Tibial artery (tissue), 4 donors: Measurements from ENCODE around the gene ZMYM3.

Experiments
- DNase-seq, 2 donors: peaks; one replicate each; pipeline ENCODE4 v3.0.0-alpha.2; 2019
- H3K27ac ChIP-seq, 2 donors: fragments of 200-600 bp; sonication (generic) in 1 of 2; 1 replicate in 1 of 2; 2 replicates in 1 of 2; pipeline ENCODE4 v1.5.1; 2018 to 2019; ENCODE audit warnings: mild to moderate bottlenecking in 1 of 2
- H3K27me3 ChIP-seq, 2 donors: fragments of 200-600 bp; sonication (generic) in 1 of 2; one replicate each; pipeline versions ENCODE4 v1.5.1 to v1.6.0; 2016 to 2019
- H3K36me3 ChIP-seq, 3 donors: fragments of 200-600 bp; sonication (generic) in 2 of 3; one replicate each; pipeline ENCODE4 v1.5.1; 2016 to 2019; ENCODE audit warnings: mild to moderate bottlenecking in 2 of 3
- H3K4me1 ChIP-seq, 4 donors: fragments of 200-600 bp; sonication (generic) in 2 of 4; 1 replicate in 3 of 4; 2 replicates in 1 of 4; pipeline ENCODE4 v1.5.1; 2016 to 2019
- H3K4me3 ChIP-seq, 2 donors: fragments of 200-600 bp; sonication (generic) in 1 of 2; 1 replicate in 1 of 2; 2 replicates in 1 of 2; pipeline ENCODE4 v1.5.1; 2018 to 2019; ENCODE audit warnings: mild to moderate bottlenecking in 2 of 2
- H3K9me3 ChIP-seq, 3 donors: fragments of 200-600 bp; sonication (generic) in 1 of 3; one replicate each; pipeline ENCODE4 v1.5.1; 2016 to 2019
- intact Hi-C: fragments of 100-400 bp; cut with DNase I; formaldehyde crosslinking; loops from one replicate; pipeline ENCODE4 v1.15.0; 2023; ENCODE audit warnings: low total_unique reads
- TF ChIP-seq, protein P1 (sequence below), 2 experiments: fragments of 200-600 bp in 1 of 2; fragments of 450-650 bp in 1 of 2; IDR thresholded peaks; one replicate each; pipeline ENCODE4 v1.5.1; 2017 to 2019; ENCODE audit warnings: antibody characterized with exemption in 2 of 2, mild to moderate bottlenecking in 1 of 2, moderate library complexity in 1 of 2

ZMYM3 gene

DNA sequence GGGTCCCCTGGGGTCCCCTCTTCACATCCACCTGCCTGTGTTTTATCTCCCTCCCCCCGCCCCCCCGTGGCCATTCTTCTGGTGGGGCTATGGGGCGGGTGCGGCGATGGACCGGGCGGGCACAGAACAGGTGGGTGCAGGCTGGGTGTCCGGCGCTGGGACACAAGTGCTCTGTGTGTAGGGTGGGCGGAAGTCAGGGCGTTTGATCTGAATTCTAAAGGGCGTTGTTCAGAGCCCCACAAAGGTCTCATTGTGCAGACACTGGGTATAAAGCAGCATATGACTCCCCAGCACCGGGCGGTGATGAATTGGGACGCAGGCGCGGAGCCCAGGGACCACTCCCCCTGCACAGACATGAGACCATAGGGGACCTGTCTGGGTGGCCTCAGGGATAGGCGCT is 31.0 kb downstream of the ZMYM3 start, which contains the start of gene GJB1:
GJB1 (plus strand) TSS at position 296 of the 400 bp plus-strand sequence. CDS start 484 bp downstream, outside the sequence.
- peaks cover 0 to 2% of the 10 kb centered on the region in 2 donors for H3K27me3 ChIP-seq
- intact Hi-C loops = no loop called here
- H3K4me3 ChIP-seq = no peak within 1 kb of the TSS

DNA sequence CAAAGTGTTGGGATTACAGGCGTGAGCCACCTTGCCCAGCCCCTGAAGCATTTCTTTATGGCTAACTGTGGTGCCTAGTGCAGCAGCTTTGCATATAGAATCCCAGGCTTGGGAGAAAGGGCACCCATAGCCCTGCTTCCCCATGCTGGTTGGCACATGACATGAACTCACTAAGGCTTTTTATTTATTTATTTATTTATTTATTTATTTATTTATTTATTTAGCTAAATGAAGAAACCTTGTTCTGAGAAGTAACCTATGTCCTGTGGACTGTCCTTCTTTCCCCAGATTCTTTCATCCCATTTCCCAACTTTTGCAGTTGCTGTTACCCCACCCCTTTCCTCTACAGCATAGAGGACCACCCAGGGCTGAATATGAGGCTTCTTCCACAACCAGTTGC is 32.8 kb downstream of the ZMYM3 start:
- no peaks in the 10 kb centered on the region for H3K4me1 ChIP-seq
- peaks cover 0 to 2% of the 10 kb centered on the region in 2 donors for H3K27me3 ChIP-seq
- no peak for DNase-seq
- no peaks in the 10 kb centered on the region for H3K9me3 ChIP-seq
- no peaks in the 10 kb centered on the region for H3K36me3 ChIP-seq
- TF ChIP-seq, protein P1, sequence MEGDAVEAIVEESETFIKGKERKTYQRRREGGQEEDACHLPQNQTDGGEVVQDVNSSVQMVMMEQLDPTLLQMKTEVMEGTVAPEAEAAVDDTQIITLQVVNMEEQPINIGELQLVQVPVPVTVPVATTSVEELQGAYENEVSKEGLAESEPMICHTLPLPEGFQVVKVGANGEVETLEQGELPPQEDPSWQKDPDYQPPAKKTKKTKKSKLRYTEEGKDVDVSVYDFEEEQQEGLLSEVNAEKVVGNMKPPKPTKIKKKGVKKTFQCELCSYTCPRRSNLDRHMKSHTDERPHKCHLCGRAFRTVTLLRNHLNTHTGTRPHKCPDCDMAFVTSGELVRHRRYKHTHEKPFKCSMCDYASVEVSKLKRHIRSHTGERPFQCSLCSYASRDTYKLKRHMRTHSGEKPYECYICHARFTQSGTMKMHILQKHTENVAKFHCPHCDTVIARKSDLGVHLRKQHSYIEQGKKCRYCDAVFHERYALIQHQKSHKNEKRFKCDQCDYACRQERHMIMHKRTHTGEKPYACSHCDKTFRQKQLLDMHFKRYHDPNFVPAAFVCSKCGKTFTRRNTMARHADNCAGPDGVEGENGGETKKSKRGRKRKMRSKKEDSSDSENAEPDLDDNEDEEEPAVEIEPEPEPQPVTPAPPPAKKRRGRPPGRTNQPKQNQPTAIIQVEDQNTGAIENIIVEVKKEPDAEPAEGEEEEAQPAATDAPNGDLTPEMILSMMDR (IDR thresholded peaks at IDR 0.05) = no peak
- no peak overlapping the region for H3K27ac ChIP-seq
- intact Hi-C loops = no loop called here
- no peak overlapping the region for H3K4me3 ChIP-seq

More for the DNA sequence above, 31.0 kb downstream of the ZMYM3 start, which contains the start of gene GJB1:
- no peaks in the 10 kb centered on the region for H3K4me1 ChIP-seq
- H3K27ac ChIP-seq = no peak within 1 kb of the TSS
- TF ChIP-seq, protein P1 (IDR thresholded peaks at IDR 0.05) = no peak
- H3K9me3 ChIP-seq = no peaks in the 10 kb centered on the region
- no peaks in the 10 kb centered on the region for H3K36me3 ChIP-seq
- no peak for DNase-seq

DNA sequence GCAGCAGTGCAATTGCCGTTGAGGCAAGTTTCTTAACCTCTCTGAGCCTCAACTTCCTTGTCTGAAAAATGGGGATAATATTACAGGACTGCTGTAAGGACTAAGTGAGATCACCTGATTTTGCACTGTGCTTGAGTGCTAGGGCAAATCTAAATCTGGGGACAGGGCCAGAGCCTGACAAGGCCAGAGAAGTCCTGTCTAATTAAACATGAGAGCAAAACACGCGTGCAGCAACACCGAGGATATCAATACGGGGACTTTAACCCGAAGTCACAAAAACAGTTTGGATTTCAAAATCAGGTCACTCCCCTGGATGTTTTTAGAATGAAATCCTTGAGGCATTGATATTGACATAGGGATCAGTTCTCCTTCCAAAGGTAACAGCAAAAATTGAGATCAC is 36.6 kb downstream of the ZMYM3 start:
- Histone ChIP-seq H3K27me3 (no peaks in the 10 kb centered on the region), H3K36me3 (no peaks in the 10 kb centered on the region), H3K27ac (no peak overlapping the region), H3K4me3 (no peak overlapping the region), H3K9me3 (no peaks in the 10 kb centered on the region), H3K4me1 (no peaks in the 10 kb centered on the region)
- no peak for DNase-seq
- TF ChIP-seq, protein P1 (IDR thresholded peaks at IDR 0.05) = no peak
- intact Hi-C loops = no loop called here

DNA sequence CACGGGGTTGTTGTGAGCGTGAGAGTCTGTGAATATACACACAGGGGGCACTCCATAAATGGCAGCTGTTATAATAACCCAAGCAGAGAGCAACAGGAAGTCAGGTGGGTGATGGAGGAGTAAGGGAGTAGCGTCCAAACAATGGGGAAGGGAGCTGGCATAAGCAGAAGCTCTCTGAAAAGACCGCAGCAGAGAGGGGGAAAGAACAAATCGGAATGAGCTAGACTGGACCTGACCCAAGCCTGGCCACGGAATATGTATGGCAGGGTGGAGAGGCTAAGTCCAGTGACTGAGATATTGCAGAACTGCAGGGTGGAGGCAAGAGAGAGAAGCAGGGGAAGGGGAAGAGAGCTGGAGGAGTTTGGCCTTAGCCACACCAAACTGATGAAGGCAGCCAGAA is 37.5 kb downstream of the ZMYM3 start:
- no peak overlapping the region for H3K4me3 ChIP-seq
- TF ChIP-seq, protein P1 (IDR thresholded peaks at IDR 0.05) = no peak

DNA sequence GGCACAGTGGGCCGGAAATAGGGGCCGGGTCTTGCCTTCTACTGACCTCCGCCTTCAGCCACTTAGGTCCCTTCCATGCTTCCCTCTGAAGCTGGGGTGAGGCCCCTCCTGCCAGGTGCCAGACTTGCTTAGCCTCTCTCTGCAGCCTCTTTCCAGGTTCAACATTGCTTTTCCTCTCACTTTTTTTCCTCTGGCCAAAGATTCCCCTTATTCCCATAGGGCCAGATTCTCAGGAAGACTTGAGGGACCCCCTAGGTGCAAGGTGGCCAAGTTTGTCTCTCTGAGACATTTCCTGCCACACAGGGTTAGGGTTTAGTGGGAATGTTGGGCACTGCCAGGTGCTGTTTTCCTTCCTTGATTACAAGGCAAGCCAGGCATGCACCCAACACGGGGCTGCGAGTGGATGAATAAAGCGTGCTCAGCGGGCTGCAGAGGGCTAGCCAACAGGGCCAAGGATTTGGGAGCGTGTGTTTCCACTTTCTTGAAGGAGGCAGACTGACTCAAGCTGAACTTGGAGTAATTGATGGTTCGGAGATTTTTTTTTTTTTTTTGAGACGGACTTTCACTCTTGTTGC is 38.5 kb downstream of the ZMYM3 start:
- no peak for DNase-seq

More for the DNA sequence above, 37.5 kb downstream of the ZMYM3 start:
- Histone ChIP-seq H3K27me3 (no peaks in the 10 kb centered on the region), H3K27ac (no peak overlapping the region), H3K36me3 (no peaks in the 10 kb centered on the region), H3K9me3 (no peaks in the 10 kb centered on the region), H3K4me1 (no peaks in the 10 kb centered on the region)
- intact Hi-C loops = no loop called here
- no peak for DNase-seq

More for the DNA sequence above, 38.5 kb downstream of the ZMYM3 start:
- TF ChIP-seq, protein P1 (IDR thresholded peaks at IDR 0.05) = no peak
- H3K4me3 ChIP-seq = no peak overlapping the region
- no peaks in the 10 kb centered on the region for H3K36me3 ChIP-seq
- no peaks in the 10 kb centered on the region for H3K9me3 ChIP-seq
- no peaks in the 10 kb centered on the region for H3K27me3 ChIP-seq
- intact Hi-C loops = no loop called here
- H3K4me1 ChIP-seq = no peaks in the 10 kb centered on the region
- no peak overlapping the region for H3K27ac ChIP-seq
